ENCODE measurements around the gene C5orf46. TPM values are rescaled to one million over a fixed set of nuclear protein-coding genes. Genes with fewer than 3 reads are reported as not detected.

The C5orf46 gene
- total RNA-seq, 2 donors from 2014 or later: 0.59 TPM; not detected in 1

DNA sequence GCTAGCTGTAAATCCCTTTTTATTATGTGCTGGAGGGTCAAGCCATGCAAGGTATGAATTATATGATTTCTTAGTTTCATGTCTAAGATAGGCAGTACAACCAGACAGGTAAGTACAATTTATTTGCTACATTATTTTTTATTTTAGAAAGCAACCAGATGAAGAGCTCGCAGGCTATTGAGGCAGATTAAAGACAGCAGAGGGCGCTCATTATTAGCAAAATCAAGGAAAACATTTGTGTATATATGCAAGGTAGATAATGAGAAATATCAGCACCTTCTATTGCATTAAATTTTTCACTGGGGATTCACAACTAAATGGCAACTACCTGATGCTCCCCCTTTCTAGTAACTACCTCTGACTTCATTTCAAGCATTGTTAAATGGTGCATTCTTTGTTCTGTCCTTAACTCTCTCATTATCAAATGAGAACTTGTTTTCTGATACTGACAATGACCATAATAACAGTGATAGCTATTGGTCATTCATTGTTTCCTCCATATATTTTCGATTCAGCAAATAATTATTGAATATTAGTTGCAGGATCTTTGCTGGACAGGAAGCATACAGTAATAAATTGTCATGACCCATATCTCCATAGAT is 19.2 kb downstream of the C5orf46 start:
- H3K4me3 ChIP-seq: no peak overlapping the region
- H3K4me1 ChIP-seq (replicated peaks): no peaks in the 10 kb centered on the region
- peak; percentile 51 for DNase-seq (ENCODE audit: low spot score)
- no peak overlapping the region for H3K27ac ChIP-seq
- H3K27me3 ChIP-seq (replicated peaks; ENCODE audit: insufficient read depth): no peaks in the 10 kb centered on the region
- intact Hi-C loops (cut with DNase I): no loop called here
- H3K36me3 ChIP-seq: no peaks in the 10 kb centered on the region
- no peaks in the 10 kb centered on the region for H3K9me3 ChIP-seq
- 16% methylated on average over 3 of the region's 3 CpGs for WGBS
- TF ChIP-seq, protein P1, sequence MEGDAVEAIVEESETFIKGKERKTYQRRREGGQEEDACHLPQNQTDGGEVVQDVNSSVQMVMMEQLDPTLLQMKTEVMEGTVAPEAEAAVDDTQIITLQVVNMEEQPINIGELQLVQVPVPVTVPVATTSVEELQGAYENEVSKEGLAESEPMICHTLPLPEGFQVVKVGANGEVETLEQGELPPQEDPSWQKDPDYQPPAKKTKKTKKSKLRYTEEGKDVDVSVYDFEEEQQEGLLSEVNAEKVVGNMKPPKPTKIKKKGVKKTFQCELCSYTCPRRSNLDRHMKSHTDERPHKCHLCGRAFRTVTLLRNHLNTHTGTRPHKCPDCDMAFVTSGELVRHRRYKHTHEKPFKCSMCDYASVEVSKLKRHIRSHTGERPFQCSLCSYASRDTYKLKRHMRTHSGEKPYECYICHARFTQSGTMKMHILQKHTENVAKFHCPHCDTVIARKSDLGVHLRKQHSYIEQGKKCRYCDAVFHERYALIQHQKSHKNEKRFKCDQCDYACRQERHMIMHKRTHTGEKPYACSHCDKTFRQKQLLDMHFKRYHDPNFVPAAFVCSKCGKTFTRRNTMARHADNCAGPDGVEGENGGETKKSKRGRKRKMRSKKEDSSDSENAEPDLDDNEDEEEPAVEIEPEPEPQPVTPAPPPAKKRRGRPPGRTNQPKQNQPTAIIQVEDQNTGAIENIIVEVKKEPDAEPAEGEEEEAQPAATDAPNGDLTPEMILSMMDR (IDR thresholded peaks at IDR 0.05): peak in 3 of 4 experiments; percentile 57 to 76 (median 66)
- TF ChIP-seq POLR2A (IDR thresholded peaks at IDR 0.05) (no peak), POLR2AphosphoS5 (IDR thresholded peaks at IDR 0.05) (no peak)

DNA sequence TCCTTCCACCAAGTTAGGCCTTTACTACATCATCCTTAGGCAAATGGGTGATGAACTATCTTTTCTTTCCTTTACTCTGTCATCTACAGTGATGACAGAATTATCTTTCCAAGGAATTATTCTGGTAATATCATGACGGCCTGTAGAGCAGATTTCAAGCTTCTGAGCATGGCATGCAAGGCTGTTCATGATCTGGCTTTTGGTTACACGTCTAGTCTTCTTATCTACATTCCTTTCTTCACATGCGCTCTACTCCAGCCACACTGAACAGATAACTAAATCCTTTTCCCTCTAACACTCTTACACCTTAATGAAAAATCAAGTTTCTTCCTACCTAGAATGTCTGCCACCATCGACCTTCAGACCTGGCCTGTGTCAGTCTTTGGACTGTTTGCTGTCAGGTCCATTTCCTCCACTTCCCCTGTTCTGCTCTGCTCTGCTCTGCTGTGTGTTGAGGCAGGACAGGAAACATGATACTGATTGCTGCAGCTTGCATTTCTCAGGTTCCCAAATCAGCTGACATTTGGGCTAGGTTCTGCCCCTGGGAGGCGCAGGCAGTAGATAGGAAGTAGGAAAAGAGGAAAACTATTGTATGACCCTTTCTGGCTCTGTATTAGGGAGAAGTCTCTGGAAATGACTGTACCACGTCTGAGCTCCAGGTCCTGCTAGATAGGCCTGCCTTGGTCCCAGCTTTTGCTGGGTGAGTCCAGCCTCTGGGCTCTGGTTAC is 23.6 kb downstream of the C5orf46 start:
- no peak overlapping the region for H3K27ac ChIP-seq
- DNase-seq (ENCODE audit: low spot score): no peak
- H3K4me3 ChIP-seq: no peak overlapping the region
- no peaks in the 10 kb centered on the region for H3K4me1 ChIP-seq (replicated peaks)
- 74% methylated on average over 6 of the region's 6 CpGs for WGBS
- intact Hi-C loops (cut with DNase I): no loop called here
- H3K36me3 ChIP-seq: no peaks in the 10 kb centered on the region
- TF ChIP-seq, protein P1 (IDR thresholded peaks at IDR 0.05): no peak
- H3K27me3 ChIP-seq (replicated peaks; ENCODE audit: insufficient read depth): no peaks in the 10 kb centered on the region
- no peaks in the 10 kb centered on the region for H3K9me3 ChIP-seq

DNA sequence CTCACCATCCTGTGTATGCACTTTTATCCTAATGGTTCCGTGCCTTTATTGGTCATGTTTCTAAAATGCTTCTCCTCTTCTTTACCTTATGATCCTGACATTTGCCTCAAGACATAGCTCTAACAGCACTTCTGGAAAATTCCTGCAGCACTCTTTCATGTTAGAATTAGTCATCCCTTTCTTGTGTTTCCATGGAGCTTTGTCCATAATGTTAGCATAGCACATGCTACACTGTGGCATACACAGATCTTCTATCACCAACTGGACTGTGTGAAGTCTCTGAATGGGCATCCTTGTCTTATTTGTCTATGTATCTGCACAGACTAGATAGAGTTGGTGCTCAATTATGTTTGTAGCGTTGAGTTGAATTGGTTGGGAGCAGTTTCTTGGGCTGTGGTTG is 25.9 kb downstream of the C5orf46 start:
- no peak for DNase-seq (ENCODE audit: low spot score)
- Histone ChIP-seq H3K36me3 (no peaks in the 10 kb centered on the region), H3K9me3 (no peaks in the 10 kb centered on the region), H3K27ac (no peak overlapping the region), H3K4me1 (replicated peaks) (no peaks in the 10 kb centered on the region), H3K4me3 (no peak overlapping the region), H3K27me3 (replicated peaks; ENCODE audit: insufficient read depth) (no peaks in the 10 kb centered on the region)
- intact Hi-C loops (cut with DNase I): no loop called here
- TF ChIP-seq POLR2AphosphoS5 (IDR thresholded peaks at IDR 0.05) (no peak), POLR2A (IDR thresholded peaks at IDR 0.05) (no peak)
- TF ChIP-seq, protein P1 (IDR thresholded peaks at IDR 0.05): no peak
- 94% methylated on average over 2 of the region's 2 CpGs for WGBS

DNA sequence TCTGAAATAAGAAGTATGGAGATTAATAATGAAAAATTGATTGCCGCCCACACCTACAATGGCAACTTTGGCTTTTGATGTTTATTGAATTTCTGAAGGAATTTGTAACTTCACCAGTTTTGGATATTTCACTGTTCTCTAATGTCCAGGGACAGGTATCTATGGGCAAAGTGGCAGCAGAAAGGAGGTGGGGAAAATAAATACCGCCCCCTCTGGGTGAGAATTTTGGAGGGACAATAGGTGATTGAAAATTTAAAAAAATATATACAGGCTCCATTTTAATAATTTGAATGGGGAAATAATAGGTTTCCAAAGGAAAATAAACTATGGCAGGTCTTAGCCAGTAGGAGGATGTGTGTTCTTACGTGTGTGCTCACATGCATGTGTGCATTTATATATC is 26.6 kb downstream of the C5orf46 start:
- Histone ChIP-seq H3K9me3 (no peaks in the 10 kb centered on the region), H3K36me3 (no peaks in the 10 kb centered on the region), H3K4me3 (no peak overlapping the region), H3K27me3 (replicated peaks; ENCODE audit: insufficient read depth) (no peaks in the 10 kb centered on the region), H3K4me1 (replicated peaks) (no peaks in the 10 kb centered on the region), H3K27ac (no peak overlapping the region)
- DNase-seq (ENCODE audit: low spot score): no peak
- intact Hi-C loops (cut with DNase I): no loop called here
- TF ChIP-seq POLR2A (IDR thresholded peaks at IDR 0.05): no peak
- TF ChIP-seq POLR2AphosphoS5 (IDR thresholded peaks at IDR 0.05): no peak
- TF ChIP-seq, protein P1 (IDR thresholded peaks at IDR 0.05): no peak
- WGBS: 97% methylated on average over 3 of the region's 3 CpGs

Data from prostate gland (tissue), 2 donors.